ENCODE measurements around the gene SLC5A1. TPM values are rescaled to one million over a fixed set of nuclear protein-coding genes. Genes with fewer than 3 reads are reported as not detected.

SLC5A1 gene
- total RNA-seq, 4 donors from 2014 or later: 19.2 to 33.4 (median 23.3) TPM

DNA sequence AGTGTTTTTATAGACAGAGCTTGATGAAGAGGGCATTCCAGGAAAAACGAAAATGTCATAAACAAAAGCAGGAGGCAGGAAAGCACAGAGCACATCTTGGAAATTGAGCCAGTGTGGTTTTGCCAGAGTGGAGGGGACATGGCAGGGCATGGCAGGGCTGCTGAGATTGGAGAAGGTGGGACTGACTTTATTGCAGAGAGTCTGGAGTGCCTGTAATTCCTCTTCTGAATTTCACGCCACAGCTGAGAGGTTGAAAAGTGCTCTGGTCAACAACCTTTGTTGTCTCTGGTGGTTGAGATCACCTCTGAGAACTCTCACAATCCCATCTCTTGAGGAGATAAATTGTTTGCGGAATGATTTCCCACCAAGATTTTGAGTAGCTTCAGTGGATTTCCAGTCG lies 16.4 kb downstream of the SLC5A1 start:
- no peak overlapping the region for H3K4me3 ChIP-seq (ENCODE audit: low read depth, poor library complexity, severe bottlenecking)
- 78 to 80% methylated on average over 4 of the region's 4 CpGs for WGBS, 2 donors
- DNase-seq (ENCODE audit: low spot score in 2 of 2): no peak
- TF ChIP-seq POLR2A (IDR thresholded peaks at IDR 0.05): no peak
- TF ChIP-seq, protein P1, sequence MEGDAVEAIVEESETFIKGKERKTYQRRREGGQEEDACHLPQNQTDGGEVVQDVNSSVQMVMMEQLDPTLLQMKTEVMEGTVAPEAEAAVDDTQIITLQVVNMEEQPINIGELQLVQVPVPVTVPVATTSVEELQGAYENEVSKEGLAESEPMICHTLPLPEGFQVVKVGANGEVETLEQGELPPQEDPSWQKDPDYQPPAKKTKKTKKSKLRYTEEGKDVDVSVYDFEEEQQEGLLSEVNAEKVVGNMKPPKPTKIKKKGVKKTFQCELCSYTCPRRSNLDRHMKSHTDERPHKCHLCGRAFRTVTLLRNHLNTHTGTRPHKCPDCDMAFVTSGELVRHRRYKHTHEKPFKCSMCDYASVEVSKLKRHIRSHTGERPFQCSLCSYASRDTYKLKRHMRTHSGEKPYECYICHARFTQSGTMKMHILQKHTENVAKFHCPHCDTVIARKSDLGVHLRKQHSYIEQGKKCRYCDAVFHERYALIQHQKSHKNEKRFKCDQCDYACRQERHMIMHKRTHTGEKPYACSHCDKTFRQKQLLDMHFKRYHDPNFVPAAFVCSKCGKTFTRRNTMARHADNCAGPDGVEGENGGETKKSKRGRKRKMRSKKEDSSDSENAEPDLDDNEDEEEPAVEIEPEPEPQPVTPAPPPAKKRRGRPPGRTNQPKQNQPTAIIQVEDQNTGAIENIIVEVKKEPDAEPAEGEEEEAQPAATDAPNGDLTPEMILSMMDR (IDR thresholded peaks at IDR 0.05): no peak
- intact Hi-C loops (cut with DNase I; ENCODE audit: low total_unique reads): no loop called here

DNA sequence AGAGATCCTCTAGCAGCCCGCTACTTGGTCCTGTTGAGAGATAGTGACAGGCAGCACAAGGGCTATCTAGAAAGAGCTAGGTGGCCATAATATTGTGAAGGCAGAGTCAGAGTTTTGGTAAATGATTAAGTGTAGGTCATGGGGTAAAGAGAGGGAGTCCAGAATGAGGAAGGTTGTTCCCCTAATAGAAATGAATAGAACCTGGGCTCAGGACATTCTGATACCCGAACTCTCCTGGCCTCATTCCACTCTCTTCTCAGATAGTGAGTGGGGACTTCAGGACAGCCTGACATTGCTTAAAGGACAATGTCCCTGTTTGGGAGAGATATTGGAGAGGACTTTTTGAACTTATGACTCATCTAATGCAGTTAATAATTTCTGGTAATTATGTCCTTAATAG lies 20.6 kb downstream of the SLC5A1 start:
- intact Hi-C loops (cut with DNase I; ENCODE audit: low total_unique reads): no loop called here
- 84 to 91% methylated on average over 2 of the region's 2 CpGs for whole genome bisulfite sequencing, 2 donors
- no peak for TF ChIP-seq POLR2A (IDR thresholded peaks at IDR 0.05)
- TF ChIP-seq, protein P1 (IDR thresholded peaks at IDR 0.05): no peak
- peak in 1 of 2 donors; percentile 20 for DNase-seq (ENCODE audit: low spot score in 2 of 2)
- no peak overlapping the region for H3K4me3 ChIP-seq (ENCODE audit: low read depth, poor library complexity, severe bottlenecking)

DNA sequence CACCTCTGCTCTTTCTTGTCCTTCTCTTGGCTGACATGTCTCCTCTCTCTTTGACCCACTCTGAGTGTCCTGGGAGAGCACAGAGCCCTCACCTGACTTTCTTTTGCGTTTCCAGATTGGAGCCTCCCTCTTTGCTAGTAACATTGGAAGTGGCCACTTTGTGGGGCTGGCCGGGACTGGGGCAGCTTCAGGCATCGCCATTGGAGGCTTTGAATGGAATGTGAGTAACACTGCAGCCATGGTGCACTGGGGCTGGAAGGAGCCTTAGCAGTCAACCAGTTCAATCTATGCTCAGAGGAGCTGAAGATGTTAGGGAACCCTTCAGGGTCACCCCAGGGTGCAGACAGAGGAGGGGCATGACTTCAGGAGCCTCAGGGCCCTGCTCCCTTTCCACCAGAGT lies 23.8 kb downstream of the SLC5A1 start:
- no peak for TF ChIP-seq POLR2A (IDR thresholded peaks at IDR 0.05)
- TF ChIP-seq, protein P1 (IDR thresholded peaks at IDR 0.05): no peak
- WGBS, 2 donors: 74 to 75% methylated on average over 3 of the region's 3 CpGs
- intact Hi-C loops (cut with DNase I; ENCODE audit: low total_unique reads): no loop called here
- no peak overlapping the region for H3K4me3 ChIP-seq (ENCODE audit: low read depth, poor library complexity, severe bottlenecking)
- peak in 1 of 2 donors; percentile 48 for DNase-seq (ENCODE audit: low spot score in 2 of 2)

DNA sequence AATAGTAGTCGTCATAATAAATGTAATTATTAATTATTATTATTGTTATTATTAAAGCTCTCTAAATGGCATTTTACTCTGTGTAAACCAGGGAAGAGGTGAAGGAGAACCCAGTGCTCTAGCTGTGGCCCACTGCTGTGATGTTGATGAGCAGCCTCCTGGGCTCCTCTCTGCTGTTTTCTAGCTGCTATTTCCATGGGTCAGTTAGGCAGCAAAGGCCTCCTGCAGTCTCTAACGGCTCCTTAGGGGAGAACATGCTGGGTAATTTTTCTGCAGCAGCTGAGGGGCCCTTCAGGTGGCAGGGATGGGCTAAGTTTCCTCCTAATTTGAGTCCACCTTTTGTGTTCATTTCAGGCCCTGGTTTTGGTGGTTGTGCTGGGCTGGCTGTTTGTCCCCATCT lies 24.6 kb downstream of the SLC5A1 start:
- WGBS, 2 donors: 20 to 42% methylated on average over 2 of the region's 2 CpGs
- TF ChIP-seq POLR2A (IDR thresholded peaks at IDR 0.05): no peak
- TF ChIP-seq, protein P1 (IDR thresholded peaks at IDR 0.05): no peak
- H3K4me3 ChIP-seq (ENCODE audit: low read depth, poor library complexity, severe bottlenecking): no peak overlapping the region
- intact Hi-C loops (cut with DNase I; ENCODE audit: low total_unique reads): no loop called here
- peak in 1 of 2 donors; percentile 54 for DNase-seq (ENCODE audit: low spot score in 2 of 2)

DNA sequence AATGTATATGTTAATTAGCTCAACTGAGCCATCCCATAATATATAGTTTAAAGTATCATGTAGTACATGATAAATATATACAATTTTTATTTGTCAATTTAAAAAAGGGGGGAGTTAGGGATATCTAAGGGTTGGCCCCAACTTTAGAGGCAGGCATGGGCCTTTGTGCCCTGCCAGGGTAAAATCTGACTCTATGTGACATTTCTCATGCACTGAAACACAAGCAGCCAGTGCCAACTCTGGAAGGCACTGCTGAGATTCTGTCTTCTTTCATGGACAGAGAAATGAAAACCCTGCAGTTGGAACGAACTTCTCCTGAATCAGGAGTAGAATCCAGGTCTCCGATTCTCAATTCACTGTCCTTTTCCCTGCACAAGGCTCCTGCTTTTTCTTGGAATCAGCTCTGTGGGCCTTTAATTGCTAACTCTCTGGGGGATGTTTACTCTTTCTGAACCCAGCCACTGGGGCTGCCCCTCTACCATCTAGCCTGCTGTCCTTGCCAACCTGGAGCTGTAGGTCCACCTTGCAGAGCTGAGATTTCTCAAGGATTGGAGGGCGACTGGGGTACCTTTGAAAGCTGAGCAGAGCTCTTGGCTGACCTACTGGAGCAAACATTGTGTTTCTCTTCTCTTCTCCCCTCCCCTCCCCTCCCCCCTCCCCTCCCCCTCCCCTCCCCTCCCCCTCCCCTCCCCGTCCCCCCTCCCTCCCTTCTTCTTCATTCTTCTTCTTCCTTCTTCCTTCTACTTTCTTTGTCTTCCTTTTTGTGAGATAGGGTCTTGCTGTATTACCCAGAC lies 26.7 kb downstream of the SLC5A1 start:
- WGBS, 2 donors: 71 to 77% methylated on average over 4 of the region's 4 CpGs
- intact Hi-C loops (cut with DNase I; ENCODE audit: low total_unique reads): no loop called here
- DNase-seq (ENCODE audit: low spot score in 2 of 2): no peak
- H3K4me3 ChIP-seq (ENCODE audit: low read depth, poor library complexity, severe bottlenecking): no peak overlapping the region
- TF ChIP-seq, protein P1 (IDR thresholded peaks at IDR 0.05): no peak
- TF ChIP-seq POLR2A (IDR thresholded peaks at IDR 0.05): no peak

DNA sequence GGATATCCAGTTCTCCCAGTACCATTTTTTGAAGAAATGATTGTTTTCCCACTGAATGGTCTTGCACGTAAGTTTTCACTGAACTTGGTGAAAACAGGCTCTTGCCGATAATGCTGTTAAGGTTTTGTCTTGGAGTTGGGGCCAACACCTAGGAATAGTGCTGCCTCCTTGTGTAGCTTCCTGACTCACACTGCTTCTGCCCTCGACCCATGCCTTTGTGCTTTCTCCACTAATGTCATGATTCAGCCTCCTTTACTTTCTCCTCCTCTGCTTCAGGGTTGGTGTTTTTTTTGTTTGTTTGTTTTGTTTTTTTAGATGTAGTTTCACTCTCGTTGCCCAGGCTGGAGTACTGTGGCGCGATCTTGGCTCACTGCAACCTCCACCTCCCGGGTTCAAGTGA lies 30.2 kb downstream of the SLC5A1 start:
- 92% methylated on average over 7 of the region's 7 CpGs for WGBS, 2 donors
- intact Hi-C loops (cut with DNase I; ENCODE audit: low total_unique reads): no loop called here
- no peak for TF ChIP-seq POLR2A (IDR thresholded peaks at IDR 0.05)
- TF ChIP-seq, protein P1 (IDR thresholded peaks at IDR 0.05): no peak
- no peak for DNase-seq (ENCODE audit: low spot score in 2 of 2)
- no peak overlapping the region for H3K4me3 ChIP-seq (ENCODE audit: low read depth, poor library complexity, severe bottlenecking)
